ENCODE results near the gene CD44.

GRCh38 chr11:35241531-35241930, 102.6 kb downstream of the CD44 start:
- TF ChIP-seq CTCF (IDR thresholded peaks at IDR 0.05) = no peak
- no peak for TF ChIP-seq POLR2A (IDR thresholded peaks at IDR 0.05)

Measured in heart left ventricle (tissue), 13 donors.